ENCODE results near the gene NAALADL1.
"Not testable (repeated sequence)": the region's sequence is repeated elsewhere in the genome, so short reads cannot be mapped to it uniquely, and the experiment has no call there.

The NAALADL1 gene

DNA sequence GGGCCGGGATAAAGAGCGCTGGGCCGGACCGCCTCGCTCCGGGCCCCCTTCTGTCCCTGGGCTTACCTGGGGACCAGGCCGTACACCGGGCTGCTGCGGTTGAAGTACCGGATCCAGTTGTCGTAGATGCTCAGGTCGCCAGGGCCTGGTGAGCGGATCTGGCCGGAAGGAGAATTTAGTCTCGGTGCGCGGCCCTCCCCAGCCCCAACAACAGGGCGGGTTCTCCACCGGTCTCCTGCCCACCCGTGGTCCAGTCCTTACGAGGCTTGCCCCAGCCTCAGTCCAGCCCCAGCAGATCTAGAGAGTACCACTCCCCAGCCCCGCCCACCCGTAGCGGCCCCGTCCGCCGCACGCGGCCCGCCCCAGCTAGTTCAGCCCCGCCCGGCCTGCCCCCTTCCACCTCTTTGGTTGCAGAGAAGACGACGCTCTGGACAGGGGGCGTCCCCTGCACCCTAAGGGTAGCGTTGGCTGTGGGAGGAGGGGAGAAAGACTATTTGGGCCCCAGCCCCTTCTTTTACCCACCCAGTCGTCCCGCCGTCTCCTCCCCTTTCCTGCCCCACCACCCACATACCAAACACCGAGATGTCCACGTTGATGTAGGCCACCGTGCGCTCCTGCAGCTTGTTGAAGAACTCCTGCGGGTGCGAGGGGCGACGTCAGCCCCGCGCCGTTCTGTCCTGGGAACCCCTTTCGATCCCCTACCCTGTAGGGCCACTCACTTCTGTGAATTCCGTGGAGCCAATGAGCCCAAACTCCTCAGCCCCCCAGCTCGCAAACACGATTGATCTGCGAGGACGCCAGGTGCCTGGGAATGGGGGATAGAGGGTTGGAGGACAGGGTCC is 10.6 kb downstream of the NAALADL1 start:
- no peak for DNase-seq (ENCODE audit: low read depth)

DNA sequence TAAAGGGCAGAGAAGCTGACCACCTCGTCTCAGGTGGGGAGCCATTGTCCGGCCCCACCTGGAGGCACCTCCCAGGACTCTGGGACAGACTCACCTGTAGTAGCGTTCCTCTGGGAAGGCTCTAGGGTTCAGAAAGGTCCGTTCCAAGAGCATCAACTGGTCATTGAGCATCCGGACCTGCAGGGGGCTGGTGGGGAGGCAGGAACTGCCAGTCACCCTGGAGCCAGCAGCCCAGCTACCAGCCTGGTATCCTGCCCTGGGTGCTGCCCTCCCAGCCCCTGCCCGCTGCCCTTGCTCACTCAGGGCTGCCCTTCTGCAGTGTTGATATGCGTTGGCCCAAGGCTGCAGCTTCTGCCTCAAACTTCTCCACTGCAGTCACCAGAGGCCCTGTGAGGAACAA is 12.6 kb downstream of the NAALADL1 start:
- DNase-seq (ENCODE audit: low read depth): no peak

DNA sequence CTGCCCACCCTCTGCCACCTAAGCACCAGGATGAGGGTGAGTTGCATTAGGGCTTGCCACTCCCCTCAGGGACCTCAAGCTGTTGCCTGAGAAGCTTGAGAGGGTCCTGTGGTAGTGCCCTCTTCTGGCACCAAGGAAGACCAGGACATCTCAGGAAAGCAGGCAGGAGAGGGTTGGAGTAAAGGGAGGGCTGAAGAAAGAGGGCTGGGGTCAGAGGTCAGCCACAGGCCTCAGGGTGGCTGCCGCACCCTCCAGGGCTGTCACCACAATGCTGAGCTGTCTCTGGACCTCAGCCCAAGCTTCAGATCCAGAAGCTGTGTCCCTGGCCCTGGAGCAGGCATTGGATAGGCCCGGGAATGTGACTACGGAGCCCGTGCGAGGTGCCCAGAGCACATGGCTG is 13.3 kb downstream of the NAALADL1 start:
- DNase-seq (ENCODE audit: low read depth): no peak

DNA sequence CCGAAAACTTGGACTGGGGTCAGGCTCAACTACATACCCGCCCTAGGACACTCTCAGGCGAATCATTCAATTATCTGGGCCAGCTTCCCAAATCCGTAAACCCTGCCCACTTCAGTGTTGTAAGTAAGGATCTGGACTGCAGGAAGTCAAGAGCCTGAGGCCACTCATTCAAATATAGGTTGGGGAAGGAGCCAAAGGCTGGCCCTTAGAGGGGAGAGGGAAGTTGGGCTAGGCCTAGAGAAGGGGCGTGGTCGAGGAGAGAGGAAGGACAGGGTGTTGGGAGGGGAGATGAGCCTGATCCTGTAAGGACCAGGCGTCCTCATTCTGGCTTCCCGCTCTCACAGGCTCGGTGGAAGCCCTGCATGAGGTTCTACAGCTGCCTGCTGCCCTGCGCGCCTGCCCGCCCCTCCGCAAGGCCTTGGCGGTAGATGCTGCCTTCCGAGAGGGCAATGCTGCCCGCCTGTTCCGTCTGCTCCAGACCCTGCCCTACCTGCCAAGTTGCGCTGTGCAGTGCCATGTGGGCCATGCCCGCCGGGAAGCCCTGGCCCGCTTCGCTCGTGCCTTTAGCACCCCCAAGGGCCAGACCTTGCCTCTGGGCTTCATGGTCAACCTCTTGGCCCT is 14.4 kb downstream of the NAALADL1 start:
- no peak for DNase-seq (ENCODE audit: low read depth)

DNA sequence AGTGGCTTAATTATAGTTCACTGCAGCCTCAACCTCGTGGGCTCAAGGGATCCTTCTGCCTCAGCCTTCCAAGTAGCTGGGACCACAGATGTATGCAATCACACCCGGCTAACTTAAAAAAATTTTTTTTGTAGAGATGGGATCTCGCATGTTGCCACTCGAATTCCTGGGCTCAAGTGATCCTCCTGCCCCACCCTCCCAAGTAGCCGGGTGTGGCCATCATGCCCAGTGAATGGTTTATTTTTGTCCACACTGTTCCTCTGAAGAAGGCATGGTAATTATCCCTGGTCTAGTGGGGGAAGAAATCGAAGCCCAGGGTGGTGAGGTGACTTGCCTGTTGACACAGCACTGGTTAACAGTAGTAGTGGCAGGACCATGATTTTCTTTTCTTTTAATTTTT is 15.5 kb downstream of the NAALADL1 start:
- no peak for DNase-seq (ENCODE audit: low read depth)

DNA sequence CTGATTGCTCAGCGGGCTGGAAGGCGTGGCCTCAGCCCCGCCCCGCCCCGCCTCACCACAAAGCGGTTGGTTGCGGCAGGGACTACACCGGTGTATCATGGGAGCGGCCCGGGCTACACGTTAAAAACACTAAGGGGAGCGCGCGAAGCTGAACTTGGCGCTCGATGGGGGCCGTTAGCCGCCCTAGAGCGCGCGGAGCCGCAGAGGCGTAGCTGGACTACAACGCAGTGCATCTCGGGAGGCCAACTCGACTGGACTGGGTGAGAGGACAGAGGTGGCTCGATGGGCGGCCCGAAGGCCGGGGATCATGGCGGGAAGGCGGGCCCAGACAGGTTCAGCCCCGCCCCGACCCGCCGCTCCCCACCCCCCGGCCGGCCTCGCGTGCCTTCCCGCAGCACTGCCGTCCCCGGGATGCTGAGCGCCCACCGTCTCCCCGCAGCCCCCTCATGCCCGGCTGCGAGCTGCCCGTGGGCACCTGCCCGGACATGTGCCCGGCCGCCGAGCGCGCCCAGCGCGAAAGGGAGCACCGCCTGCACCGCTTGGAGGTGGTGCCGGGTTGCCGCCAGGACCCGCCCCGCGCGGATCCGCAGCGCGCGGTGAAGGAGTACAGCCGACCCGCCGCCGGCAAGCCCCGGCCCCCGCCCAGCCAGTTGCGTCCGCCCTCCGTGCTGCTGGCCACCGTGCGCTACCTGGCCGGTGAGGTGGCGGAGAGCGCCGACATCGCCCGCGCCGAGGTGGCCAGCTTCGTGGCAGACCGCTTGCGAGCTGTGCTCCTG is 17.3 kb downstream of the NAALADL1 start, which contains the start of gene SAC3D1:
Gene SAC3D1, plus strand, starts transcription at position 364 of the 776 bp plus-strand sequence. Its CDS starts 83 bp downstream, at position 447.
- peak; percentile 76 for DNase-seq (ENCODE audit: low read depth)

DNA sequence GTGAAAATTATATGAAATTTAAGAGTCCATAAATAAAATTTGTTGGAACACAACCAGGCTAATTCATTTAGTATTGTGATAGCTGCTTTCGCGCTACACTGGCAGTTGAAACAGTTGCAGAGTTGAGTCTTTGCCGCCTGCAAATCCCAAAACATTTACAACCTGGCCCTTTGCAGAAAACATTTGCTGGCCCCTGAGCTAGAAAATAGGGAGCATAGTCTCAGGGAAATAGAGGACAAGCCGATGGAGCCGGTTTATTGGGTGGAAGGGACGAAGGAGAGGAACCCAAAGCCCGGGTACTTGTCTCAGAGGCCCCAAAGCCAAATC is 17.9 kb downstream of the NAALADL1 start:
- DNase-seq (ENCODE audit: low read depth): no peak

DNA sequence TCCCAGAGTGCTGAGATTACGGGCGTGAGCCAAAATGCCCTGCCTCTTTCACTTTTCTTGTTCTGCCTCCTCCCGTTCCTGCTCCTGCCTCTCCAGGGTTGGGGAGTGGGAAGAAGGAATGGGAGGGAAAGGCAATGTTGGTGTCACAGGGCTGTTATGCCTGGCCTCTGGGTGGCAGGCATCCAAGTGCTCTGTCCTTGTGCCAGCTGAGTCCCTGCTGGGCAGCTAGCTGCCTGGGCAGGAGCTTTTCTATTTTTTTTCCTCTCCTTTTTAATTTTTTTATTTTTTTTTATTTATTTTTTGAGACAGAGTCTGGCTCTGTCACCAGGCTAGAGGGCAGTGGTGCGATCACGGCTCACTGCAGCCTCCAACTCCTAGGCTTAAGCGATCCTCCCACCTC is 21.4 kb downstream of the NAALADL1 start:
- no peak for DNase-seq (ENCODE audit: low read depth)

DNA sequence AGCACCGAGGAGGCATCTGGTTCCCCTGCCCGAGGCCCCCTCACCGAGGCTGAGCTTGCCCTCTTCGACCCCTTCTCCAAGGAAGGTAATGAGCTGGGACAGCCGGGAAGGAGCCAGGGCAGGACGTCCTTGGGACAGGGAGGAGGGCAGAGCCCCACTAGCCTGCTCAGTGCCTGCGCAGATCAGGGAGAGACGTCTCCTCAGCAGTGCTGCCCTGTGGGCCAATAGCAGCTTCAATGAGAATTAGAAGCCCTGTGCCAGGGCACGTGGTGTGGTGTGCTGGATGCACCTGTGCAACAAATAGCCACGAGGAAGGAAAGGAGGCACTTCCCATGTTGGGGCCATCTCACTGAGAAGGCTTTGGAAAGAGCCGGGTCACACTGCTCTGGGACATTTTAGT is 22.8 kb downstream of the NAALADL1 start:
- DNase-seq (ENCODE audit: low read depth): no peak

DNA sequence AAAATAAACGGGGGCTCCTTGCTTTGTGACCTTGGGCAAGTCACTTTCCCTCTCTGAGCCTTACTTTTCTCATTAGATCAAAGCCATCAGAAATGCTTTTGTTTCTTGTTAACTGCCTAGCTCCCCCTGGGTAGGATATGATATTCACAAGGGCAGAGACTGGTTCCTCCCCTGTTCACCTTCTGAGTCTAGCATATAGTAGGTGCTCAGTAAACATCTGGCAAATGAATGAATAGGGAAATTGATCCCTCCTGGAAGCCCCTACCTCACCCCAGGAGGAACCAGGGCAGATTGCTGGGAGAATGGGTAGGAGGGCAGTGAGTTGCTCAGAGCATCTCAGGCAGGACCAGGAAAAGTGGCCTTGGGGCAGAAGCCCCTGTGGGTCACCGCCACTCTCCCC is 23.9 kb downstream of the NAALADL1 start:
- DNase-seq (ENCODE audit: low read depth): no peak

DNA sequence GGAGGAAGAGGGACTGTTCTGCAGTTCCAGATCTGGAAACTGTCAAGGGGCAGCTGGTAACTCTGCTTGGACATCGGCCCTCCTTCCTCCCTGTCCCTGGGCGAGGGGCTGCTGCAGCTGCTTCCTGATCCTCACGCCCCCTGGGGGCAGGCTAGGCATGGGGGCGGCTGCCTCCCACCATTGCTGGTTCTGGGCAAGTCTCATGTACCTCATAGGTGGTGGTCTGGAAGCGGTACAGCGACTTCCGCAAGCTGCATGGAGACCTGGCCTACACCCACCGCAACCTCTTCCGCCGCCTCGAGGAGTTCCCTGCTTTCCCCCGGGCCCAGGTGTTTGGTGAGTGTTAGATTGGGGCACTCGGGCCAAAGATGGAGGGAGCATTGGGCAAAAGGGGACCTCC is 26.1 kb downstream of the NAALADL1 start:
- no peak for DNase-seq (ENCODE audit: low read depth)

DNA sequence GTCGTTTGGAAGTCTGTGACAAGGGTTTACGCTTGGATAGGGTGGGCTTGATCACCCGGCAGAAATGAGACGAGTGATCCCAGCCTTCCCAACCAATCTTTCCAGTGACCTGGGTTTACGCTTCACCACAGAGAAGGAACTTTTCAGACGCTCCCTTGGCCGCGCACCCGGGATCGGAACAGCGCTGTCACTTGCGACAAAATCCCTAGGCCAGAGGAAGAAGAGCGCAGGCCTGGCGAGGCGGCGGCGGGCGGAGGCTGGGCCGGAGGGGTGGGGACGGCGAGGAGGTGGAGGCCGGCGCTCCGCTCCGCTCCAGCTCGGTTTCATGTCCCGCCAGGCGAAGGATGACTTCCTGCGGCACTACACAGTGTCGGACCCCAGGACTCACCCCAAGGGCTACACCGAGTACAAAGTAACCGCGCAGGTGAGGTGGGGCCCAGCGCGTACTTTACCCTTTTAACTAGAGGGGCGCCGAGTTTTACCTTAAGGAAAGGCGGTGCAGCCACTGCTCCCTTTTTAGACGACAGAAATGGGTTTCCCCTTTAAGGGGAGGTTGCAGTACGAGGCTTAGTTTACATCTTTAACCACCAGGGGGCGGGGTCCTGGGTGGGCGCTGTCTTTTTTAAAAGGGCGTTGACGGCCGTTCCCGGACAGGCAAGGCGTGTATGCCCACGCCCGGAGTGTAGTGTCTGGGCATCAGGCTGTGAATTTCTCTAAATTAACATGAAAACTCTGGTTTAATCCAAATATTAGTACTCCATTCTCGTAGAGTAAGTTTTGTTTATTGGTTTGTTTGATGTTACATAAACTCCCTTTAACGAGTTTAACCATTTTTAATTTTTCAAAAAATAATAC is 30.9 kb downstream of the NAALADL1 start, which contains the start of gene SNX15:
Gene SNX15, plus strand, starts transcription at position 227 of the 855 bp plus-strand sequence. Its CDS starts 99 bp downstream, at position 326.
- DNase-seq (ENCODE audit: low read depth): peak; percentile 80

DNA sequence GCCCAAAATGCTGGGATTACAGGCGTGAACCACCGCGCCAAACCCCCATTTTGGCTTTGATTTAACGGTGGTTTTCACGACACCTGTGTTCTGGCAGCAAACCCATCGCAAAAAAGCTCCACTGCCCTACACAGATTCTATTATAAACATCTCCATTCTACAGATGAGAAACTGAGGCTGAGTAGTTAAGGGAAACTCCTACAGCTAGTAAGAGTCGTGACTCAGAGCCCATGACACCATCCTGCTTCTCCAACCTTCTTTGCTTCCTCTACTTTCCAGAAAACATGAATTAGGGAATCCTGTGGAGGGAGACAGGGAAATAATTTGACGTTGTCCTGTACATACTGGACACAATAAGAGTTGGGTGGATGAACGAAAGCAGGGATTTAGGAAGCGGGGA is 31.5 kb downstream of the NAALADL1 start:
- DNase-seq (ENCODE audit: low read depth): no peak

DNA sequence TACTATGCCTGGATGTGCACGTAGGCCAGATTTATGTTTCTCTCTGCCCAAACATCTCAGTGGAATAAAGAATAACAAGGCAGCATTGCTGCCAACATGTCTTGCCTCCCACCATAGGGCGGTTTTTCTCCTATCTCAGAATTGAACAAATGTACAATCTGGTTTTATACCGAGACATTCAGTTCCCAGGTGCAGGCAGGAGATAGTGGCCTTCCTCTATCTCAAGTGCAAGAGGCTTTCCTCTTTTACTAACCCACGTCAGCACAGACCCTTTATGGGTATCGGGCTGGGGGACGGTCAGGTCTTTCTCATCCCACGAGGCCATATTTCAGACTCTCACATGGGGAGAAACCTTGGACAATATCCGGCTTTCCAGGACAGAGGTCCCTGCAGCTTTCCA is 34.9 kb downstream of the NAALADL1 start:
- not testable (repeated sequence) for DNase-seq (ENCODE audit: low read depth)

DNA sequence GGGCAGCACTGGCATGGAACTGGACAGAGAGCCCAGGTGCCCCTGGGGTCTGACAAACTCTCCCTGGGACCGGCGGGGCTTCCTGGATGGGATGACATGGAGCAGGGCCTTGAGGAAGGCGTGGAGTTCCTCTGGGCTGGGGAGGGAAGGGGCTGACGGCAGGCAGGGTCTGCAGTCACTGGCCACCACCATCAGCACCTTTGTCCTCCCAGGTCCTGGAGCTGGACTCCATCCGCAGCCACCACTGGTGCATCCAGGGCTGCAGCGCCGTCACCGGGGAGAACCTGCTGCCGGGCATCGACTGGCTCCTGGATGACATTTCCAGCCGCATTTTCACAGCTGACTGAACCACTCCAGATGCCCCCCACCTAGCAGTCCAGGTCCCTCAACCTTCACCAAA is 36.8 kb downstream of the NAALADL1 start:
- no peak for DNase-seq (ENCODE audit: low read depth)

DNA sequence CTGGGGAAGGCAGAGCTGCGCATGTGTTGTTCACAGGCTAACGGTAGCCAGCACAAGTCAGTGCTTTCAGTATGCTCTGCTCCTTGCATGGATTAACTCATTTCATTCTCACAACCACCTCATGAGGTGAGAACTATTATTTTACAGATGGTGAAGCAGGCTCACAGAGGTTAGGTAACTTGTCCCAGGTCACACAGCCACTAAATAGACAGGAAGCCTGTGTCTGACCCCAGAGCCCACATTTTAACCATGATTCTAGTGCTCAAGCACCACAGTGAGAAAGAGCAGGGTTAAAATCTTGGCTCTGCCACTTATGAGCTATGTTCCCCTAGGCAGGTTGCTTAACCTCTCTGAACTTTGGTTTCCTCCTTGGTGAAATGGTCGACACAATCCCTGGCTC is 37.4 kb downstream of the NAALADL1 start:
- DNase-seq (ENCODE audit: low read depth): no peak

DNA sequence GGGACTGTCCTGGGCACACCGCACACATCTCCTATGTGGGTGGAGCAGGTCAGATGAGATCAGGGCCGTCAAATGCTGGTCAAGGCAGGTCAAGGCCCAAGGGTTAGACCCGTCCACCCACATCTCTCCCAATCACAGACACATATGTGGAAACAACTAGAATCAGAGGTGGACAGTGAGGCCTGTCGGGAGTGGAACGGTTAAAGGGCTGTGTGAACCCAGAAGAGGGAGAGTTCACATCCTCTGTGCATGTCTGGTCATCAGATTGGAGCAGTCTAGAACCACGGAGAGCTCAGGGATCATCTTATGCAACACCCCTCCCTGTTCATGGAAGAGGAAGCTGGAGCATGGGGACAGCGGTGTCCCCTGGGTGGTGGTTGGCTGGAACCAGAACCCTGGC is 38.5 kb downstream of the NAALADL1 start:
- DNase-seq (ENCODE audit: low read depth): no peak

DNA sequence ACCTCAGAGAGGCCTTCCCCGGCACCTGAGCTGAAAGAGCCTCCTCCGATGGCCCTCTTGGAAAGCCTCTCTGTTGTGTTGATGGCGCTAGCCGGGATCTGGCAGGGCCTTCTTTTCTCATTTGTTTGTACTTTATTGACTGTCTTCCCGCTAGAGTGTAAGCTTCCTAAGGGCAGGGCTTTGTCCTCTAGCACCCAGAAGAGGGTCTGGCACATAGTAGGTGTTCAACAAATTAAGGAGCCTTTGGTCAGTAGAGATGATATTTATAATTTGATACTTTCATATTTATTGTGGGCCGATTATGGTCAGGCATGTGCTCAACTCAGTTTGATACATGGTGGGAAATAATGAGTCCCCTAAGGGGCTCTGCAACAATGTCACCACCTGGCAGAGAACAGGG is 40.4 kb downstream of the NAALADL1 start:
- DNase-seq (ENCODE audit: low read depth): no peak

DNA sequence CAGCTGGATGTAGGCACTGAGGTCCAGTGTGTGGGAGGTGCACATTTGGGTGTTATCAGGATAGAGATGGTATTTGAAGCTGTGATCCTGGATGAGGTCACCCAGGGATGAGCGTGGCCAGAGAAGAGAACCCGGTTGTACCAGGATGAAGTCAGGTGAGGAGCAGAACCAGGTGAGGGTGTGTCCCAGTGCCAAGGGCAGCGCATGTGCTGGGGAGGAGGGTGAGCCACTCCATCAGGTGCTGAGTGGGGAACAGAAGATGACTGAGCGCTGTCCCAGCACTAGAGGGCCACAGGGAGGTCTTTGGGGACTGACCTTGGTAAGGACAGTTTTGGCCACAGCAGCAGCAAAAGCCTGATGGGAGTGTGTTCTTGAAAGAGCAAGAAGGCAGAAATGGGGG is 41.6 kb downstream of the NAALADL1 start:
- no peak for DNase-seq (ENCODE audit: low read depth)

DNA sequence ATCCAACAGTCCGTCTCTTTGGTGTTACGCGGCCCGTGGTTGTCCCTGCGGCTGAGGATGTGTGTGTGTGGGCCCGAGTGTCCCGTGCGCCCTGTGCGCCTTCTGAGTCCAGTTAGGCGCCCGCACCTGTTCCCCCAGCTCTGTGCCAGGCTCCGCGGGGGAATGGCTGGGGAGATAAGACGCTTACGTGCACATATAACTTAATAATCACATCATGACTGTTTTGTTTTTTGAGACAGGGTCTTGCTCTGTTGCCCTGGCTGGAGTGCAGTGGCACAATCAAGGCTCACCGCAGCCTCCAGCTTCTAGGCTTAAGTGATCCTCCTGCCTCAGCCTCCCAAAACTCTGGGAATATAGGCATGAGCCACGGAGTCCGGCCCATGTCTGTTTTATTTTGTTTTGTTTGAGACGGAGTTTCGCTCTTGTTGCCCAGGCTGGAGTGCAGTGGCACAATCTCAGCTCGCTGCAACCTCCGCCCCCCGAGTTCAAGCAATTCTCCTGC is 43.6 kb downstream of the NAALADL1 start:
- DNase-seq (ENCODE audit: low read depth): no peak

DNA sequence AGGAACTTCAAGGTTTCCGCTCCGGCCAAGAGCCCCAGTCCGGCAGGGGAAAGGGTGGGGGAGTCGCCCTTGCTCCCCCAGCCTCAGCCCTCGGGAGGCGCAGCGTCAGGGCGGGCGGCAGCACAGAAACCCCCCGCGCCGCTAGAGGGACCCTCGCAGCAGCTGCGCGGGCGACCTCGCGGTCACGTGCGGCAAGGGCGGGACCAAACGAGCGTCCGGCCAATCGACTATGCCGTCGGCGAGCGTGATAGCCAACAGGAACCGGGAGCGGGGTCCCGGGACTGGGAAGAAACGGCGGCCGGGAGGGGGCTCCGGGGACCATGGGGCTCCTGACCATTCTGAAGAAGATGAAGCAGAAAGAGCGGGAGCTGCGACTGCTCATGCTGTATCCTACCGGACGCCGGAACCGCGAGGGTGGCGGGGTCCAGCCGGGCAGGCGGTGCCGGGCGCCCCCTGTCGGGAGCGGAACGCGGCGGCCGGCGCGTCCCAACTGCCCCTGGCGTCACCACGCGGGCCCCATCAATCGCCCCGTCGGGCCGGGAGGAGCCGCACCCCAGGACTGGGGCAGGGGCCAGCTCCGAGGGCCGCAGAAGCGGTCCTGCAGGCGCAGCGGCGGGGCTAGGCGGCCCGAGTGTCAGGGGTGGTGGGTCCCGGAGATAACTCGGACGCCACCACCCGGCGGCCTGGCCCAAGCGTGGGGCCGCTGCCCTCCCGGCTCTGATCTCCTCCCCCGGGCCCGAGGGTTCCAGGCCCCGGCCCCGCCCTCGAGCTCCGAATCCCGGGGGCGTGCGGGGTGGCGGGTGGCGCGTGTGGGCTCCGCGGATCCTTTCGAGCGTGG is 44.2 kb downstream of the NAALADL1 start, which contains the start of gene ARL2:
Gene ARL2, plus strand, starts transcription at position 273 of the 838 bp plus-strand sequence. Its CDS starts 48 bp downstream, at position 321.
- peak; percentile 71 for DNase-seq (ENCODE audit: low read depth)
